HG02759 (cell line): Measurements from ENCODE around the gene NLGN1.

Experiments
- ATAC-seq: cut with Tn5 transposase; IDR thresholded peaks from one replicate; pipeline ENCODE4 v1.9.1; 2021; ENCODE audit warnings: mild to moderate bottlenecking, moderate library complexity; ENCODE audit not compliant: unreplicated experiment

The NLGN1 gene

DNA sequence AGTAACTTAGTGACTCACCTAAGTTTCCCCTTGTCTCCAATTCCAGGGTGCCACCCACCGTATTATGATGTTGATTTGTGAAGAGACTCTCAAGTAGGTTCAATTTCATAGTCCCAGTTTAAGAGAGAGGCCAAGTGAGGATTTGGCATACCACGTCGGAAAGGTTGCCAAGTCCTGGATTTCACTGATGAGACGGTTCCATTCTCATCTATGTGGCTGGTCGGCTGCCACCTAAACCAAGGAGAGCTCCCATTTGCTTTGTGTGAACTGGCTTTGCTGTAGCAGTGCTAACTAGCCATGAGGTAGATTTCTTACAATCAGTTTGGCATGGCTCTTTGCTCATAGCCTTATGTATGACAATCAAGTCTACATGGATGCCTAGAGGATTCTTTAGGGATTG, 653.6 kb downstream of the NLGN1 start:
- no peak for ATAC-seq

DNA sequence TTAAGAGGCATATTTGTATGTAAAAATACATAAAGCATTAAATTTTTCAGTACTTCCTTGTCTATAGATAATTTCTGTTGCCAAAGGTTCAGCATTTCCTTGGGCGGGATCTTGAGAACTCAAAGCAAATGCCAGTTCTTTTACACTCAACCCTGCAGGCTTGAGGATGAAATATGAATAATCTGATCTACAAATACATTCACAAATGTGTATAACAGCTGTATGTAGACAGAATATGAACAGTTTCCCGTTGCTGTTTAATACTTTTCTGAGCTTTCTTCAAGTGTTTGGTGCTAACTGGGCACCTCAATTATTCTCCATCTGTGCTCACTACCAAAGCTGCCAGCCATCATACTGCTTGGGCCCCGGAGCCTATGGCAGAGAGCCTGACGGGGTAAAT, 661.3 kb downstream of the NLGN1 start:
- no peak for ATAC-seq

DNA sequence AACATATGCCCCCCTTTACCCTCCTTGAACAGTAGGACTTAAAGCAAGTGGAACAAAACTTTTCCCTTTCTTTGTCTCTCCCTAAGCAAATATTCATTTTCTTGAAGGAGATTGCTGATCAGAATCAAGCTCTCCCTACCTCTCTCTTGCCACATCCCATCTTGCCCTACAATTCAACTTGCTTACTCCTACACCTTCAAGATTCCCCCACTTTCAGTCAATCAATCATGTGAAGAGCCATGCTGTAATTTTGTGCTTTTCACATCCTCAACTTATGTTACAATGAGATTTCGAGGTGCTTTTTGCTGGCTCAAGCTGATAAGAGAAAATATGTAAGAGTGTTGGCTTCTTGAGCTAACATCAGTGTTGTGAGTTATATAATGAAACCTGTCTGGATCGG, 662.9 kb downstream of the NLGN1 start:
- ATAC-seq = no peak

DNA sequence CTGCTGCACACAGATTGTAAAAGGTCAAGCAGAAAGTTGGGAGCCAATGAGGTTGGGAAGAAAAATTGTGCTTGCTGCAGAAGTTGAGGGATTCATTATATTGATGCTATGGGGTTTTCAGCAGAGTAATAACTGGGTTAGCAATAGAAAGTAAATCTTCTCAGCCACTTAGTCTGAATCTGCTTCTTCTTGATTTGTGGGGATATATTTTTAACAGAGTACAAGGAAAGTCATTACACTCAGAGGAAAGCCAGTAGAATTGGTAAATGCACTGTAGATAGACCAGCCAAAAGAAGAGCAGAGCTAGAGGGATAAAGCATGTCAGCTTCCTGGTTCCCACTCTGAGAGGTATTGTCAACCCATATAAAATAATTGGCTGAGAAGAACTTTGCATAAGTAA, 663.6 kb downstream of the NLGN1 start:
- no peak for ATAC-seq

DNA sequence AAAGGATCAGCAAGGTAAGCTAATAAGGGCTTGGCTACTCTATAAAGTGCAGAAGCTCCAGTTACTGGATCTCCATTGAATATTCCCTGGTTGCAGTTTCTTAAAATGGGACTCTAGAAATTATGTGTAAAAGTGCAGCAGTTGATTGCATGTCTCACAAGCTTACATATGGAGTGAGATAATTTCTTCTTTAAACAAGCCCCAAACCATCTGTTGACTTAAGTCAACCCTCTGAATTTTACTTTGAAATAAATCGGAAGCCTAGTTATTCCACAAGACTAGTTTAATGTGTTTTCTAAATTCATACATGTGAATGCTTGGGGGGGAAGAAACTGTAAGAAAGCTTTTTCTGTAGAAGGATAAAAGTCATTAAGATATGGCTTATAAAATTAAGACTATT, 664.2 kb downstream of the NLGN1 start:
- no peak for ATAC-seq

DNA sequence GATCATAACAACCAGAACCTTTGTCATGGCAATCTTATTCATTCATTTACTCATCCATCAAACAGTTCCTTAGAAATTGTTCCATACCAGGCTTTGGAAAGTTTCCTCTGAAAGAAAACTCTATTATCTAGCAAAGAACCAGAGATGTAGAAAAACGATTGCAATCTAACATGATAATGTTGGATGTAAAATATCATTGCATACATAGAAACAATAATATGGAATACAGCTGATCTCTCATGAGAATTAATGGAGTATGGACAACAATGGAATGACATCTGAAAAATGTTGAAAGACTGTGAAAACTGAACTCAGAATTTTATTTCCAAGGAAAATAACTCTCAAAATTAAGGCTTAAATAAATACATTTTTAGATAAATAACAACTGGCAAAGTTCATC, 665.4 kb downstream of the NLGN1 start:
- no peak for ATAC-seq

DNA sequence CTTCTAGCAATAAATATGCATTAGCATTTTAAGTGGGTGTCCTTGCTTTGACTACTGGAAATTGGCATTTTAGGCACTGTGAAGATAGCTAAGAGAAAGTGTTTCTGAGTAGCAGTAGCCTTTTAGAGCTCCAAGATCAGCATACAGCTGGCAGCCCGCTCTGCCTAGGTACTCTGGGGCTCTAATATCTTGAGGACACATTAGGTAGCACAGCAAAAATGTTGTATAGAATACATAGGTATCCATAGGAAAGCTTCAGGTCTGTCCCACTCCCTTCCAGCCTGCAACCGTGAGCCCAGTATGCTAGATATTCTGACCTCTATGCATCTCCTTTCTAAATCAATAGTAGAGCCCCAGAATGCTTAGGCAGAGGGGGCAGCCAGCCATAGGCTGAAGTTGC, 670.5 kb downstream of the NLGN1 start:
- ATAC-seq = no peak

DNA sequence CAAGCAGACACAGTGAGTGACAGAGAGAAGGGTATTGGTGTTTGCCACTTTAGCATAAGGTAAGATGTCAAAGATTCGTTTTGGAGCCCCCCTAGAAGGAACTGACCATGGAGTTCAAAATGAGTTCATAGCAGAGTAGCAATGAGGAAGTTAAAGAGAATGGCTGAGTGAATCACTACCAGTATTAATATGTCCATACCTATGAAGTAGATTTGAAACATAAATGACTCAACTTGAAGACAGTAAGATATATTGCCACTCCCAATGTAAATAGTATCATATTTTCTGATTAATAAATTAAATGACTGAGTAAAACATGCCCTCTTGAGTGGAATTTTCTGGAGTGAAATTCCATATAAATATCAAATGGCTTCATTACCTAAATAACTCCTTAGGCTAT, 675.1 kb downstream of the NLGN1 start:
- ATAC-seq = no peak

DNA sequence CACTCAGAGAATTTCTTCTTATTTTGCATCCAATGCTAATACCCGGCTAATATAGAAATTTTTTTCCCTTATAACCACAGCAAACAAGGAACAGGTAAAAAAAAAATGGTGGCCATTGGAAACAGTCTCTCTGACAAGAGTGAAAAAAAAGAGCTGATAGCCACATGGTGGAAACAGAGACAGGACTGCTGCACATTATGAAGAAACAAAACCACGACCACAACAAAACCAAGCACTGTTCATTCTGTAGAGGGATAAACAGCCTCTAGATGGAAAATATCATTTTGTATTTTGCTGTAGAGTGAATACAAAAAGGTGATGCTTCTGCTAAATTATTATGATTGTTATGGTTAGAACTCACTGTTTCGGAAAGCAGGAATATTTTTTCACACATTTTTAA, 686.2 kb downstream of the NLGN1 start:
- no peak for ATAC-seq

DNA sequence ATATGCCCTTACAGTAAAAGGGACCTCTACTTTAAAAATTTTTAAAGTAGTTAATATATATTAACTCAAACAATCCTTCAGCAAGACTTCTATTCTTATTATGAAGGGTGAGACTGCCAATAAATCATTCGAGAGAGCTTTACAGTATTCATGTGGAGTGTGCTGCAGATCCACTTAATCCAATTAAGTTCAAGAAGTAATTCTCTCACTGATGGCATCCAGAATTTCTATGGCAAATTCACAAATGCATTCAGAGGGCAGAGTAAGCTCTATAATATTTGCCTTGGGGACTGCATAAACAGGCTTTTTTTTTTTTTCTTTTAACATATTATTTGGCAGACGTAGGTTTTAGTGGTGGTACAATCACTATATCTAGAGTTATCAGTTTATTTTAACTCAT, 692.0 kb downstream of the NLGN1 start:
- no peak for ATAC-seq

DNA sequence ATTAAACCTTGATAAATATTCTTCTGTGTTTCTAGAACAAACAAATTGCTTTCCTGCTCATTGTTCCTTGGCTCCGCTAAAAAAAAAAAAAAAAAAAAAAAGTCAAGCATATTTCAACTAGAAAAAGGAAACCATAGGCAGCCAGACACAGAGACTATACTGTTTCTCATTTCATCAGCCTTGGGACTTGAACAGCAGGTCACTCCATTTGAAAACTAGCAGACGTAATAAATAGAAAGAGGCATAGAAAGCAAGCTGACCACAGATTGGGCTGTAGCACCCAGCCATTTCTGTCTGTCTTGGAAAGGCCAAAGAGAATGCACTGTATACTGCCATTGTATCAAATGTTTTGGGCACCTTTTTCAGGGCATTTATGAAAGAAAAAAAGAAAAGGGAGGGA, 697.1 kb downstream of the NLGN1 start:
- ATAC-seq = no peak

DNA sequence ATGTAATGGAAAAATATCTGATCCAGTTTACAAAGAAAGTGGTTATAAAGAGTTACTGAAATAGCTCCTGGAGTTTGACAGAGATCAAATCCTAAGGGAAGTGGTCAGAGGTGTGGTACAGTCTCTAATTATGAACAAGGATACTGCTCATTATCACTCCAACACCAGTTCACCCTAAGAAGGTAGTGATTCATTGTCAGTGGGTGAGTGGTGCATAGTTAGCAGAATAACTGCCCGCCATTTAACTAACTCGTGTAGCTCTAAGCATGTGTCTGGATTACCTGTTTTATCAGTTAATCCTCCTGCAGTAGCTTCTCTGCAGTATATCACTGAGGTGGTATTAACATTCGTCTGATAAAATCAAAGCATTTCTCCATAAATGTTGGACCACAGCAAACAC, 700.1 kb downstream of the NLGN1 start:
- ATAC-seq = no peak

DNA sequence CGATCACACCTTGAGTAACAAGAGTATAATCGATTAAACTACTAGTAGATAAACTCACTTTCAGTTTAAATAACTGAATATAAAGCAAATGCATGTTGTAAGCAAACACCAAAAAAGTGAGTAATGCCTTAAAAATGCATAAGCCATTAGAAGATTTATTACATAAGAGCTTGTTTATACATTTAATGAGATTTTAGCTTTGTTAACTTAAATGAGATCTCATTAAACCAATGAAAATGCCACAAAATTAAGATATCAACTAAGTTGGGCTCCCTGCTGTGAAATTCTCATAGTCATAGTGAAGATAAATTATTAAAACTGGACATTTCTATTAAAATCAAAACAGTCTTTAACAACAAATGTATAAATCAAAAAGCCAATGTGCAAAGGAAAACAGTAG, 701.2 kb downstream of the NLGN1 start:
- no peak for ATAC-seq

DNA sequence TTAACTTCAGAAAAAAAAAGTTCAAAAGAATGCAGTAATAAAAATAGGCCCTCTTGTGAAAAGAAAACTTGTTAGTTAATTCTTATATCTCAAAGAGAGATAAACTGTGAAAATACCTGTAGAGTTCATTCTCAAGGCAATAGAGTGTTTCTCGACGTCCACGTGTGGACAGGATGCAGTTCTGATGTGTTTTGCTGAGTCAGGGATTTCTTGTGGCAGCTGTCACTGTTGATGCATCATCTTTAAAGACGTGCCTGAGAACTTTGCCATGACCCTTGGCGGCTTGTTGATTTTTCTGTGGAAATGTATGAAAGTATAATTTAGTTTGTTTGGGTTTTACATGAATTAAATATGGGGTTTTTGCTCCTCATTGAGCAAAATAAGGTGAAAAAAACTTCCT, 702.2 kb downstream of the NLGN1 start:
- no peak for ATAC-seq

DNA sequence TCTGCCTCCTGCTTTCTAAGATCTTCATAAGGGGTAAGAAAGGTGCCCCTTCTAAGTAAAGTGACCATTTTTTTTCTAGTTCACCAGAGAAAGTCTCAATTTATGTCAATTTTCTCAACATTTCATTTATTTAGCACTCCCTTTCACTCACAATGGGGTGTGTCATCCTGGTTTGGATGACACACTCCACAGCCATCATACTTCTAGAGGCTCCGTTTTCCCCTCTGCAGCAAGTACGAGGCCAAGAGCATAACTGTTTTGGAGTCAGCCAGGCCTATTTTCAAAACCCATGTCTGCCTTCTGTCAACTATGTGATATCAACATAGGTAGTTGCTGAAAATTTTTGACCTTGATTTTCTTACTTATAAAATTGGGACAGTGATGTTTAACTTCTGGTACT, 703.2 kb downstream of the NLGN1 start:
- ATAC-seq = no peak

DNA sequence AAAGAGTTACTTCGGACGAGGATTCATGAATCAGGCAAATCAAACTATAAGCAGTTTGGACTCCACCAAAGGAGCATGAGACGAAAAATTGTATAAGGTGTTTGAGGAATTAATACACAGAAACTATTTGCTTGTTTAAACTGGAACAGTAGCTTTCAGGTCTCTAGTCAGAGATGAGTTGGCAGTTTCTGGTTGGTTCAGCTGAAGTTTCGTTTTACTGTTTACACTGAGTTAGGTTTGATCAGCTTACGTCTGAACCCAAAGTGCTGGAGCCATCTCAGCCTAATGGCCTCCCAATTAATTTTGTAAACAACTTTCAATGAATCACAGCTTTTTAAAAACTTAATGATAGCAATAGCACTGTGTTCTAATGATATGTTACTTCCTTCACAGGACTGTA, 703.7 kb downstream of the NLGN1 start:
- no peak for ATAC-seq

DNA sequence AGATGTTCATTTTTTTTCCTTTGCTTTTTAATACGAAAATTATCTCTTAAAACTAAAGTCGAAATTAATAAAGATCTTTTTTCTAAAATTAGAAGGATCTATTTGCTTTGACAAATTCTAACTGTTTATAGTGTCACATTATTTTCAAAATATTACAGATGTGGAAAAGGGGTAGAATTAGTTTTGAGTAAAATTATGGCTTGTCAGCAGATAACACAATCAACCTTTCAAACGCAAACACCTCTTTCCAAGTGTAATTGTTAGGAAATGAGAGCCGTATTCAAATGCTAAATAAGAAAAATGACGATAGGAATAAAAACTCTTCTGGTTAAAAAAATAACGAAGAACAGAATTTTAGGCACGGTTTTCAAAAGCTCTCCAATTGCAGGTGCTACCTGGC, 704.7 kb downstream of the NLGN1 start:
- ATAC-seq = no peak

DNA sequence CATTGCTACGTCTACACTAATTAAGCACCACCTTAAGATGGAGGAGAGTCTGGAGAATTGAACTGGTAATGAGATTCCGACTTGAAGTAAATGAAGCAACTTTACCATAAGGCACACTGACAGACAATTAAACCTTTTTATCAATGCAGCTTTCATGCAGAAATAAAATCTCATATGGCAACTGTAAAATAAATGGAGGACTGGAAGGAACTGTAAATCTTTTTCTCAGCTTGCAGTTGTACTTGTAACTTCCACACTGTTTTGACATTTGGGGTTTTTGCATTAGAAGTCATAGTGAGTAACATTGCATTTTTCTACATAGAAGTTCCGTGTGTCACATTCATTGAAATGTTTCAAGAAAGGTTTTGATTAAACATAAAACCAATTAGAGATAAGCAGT, 705.3 kb downstream of the NLGN1 start:
- ATAC-seq = no peak

DNA sequence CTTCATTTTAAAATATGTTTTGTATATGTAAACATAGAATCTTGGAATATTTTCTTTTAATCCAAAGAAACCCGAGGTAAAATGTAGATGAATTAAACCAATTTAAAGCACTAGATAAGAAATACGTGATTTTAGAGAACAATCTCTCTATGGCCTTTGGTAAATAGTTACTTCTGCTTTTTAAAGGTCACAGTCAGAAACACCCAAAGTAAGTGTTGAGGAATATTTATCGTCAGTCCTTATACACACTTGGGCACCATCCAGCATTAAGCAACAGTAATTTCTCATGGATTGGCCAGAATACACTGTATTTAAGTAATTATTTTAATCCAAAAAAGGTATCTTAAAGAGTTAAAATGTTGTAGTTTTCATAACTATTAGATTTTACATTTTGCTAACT, 713.2 kb downstream of the NLGN1 start:
- no peak for ATAC-seq

DNA sequence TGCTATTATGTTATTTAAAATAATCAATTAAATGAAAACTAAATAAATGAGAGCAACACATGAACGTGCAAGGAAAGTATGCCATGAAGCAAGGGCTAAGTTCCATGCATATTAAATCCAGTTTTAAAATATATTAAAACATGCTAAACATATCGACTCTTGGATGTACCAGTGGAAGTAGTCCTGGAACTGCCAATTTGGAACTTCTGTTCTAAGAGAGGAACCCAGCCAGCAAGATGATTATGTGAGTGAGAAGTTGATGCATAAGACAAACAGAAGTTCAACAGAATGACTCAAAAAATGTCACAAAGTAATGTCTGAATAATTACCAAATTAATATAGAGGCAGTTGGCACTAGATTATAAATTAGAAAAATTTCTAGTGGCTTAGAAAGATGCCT, 714.2 kb downstream of the NLGN1 start:
- no peak for ATAC-seq

DNA sequence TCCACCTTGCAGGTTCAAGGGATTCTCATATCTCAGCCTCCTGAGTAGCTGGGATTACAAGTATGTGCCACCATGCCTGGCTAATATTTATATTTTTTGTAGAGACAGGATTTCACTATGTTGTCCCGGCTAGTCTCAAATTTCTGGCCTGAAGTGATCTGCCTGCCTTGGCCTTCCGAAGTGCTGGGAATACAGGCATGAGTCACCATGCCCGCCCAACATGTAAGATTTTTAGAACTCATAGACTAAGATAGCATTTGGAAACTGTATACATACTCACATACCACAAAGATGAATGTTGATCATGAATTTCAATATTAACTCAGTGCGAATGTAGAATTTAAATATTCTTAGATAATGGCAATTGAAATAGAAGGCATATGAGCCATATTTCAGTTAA, 718.9 kb downstream of the NLGN1 start:
- ATAC-seq = no peak

DNA sequence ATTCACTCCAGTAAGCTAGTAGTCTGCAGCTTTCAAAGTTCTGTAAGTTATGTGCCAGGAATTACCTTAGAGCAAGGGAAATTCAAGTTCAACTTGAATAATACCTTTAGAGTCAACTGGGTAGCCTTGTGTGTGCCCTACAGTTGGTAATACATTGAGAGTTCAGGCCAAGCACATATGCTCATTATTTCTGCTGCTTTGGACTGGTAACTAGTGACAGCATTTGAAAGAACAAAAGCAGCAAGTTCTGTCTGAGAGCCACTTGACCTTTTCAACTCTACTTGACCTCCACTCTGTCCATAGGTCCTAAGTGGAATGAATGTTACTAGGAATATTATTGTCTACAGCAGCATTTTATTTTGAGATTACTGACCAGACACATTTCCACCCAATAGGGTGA, 723.5 kb downstream of the NLGN1 start:
- no peak for ATAC-seq

DNA sequence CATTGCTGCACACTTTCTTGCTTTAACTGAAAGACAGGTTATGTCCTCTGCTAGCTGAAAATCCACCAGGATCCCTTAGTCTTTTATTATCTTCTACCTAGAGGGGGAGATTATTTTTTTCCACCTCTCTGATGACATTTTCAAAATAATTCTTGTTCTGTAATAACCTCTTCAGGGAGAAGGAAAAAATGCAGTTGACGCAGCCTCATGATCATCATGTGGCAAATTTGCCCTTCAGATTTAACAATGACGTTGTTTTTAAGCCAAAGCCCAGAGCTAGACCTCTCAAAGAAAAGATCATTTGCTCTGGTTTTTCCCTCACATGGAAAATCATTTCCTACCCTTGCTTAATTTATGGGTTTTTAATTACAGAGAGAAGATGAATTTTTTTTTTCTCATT, 724.9 kb downstream of the NLGN1 start:
- no peak for ATAC-seq

DNA sequence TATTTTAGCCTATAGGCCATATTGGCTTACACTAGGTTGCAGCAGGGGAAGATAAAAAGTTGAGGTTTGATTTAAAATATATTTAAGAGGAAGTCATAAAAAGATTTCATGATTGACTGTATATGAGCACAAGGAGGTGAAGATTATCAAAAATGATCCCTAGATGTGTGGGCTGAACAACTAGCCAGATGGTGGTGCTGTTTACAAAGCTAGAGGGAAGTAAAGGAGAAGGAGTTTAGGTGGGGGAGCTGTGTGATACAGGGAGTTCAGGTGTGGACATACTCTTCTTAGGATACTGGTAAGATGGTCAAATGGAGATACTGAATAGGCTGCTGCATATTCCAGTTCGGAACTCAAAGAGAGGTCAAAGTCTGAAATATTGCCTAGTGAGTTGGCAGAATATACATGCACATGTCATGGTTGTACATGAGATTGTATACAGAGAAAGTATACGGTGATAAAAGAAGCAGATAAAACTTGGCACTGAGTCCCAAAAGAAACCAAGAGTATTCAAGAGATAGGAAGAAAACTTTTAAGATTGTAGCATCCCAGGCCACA, 727.8 kb downstream of the NLGN1 start:
- ATAC-seq = no peak
